HCT116 (cell line): ENCODE measurements around the gene NSD2. TPM values are rescaled to one million over a fixed set of nuclear protein-coding genes. Genes with fewer than 3 reads are reported as not detected.

Source experiments
- ATAC-seq: fragments of 200-7000 bp; cut with Tn5 transposase; 2 replicates; pipeline ENCODE4 v1.9.1; 2020; ENCODE audit warnings: mild to moderate bottlenecking, moderate library complexity
- BruUV-seq: library from RNA; stranded (reverse); fragments of 400-500 nt; replicated peaks from 2 replicates; lab custom pipeline; 2021; lab: Mats Ljungman, UMichigan
- CTCF ChIA-PET: fragments of 300-600 bp; sonication (Branson Sonifier 250); formaldehyde crosslinking; loops from one replicate; lab custom pipeline; 2021; ENCODE audit warnings: antibody characterized with exemption; lab: Charles Lee
- POLR2A ChIA-PET: fragments of 300-600, 350-600 bp; sonication (Branson Sonifier 250); formaldehyde crosslinking; loops from one replicate; lab custom pipeline; 2021; ENCODE audit warnings: antibody characterized with exemption; lab: Charles Lee
- RAD21 ChIA-PET, 2 experiments: fragments of 300-600 bp; sonication (Branson Sonifier 250); formaldehyde crosslinking; loops; one replicate each; lab custom pipeline; 2023; ENCODE audit warnings: low total read pairs in 2 of 2; ENCODE audit not compliant: uncharacterized antibody in 2 of 2, unreplicated experiment in 2 of 2, low non-redundant PET in 1 of 2; lab: Charles Lee
- DNase-seq: peaks from one replicate; pipeline ENCODE4 v3.0.0-alpha.2; 2010; ENCODE audit warnings: low read depth, low spot score
- H2AFZ ChIP-seq: fragments of 200-600 bp; shearing (Covaris generic), sonication (generic); 2 replicates; pipeline ENCODE4 v1.6.1; 2017; ENCODE audit warnings: low read depth, mixed run types, mixed read lengths, antibody characterized with exemption, low read length; ENCODE audit not compliant: poor library complexity, severe bottlenecking
- H3K27ac ChIP-seq: 2 replicates; pipeline ENCODE4 v1.5.1; 2012; ENCODE audit warnings: low read depth, low read length
- H3K27me3 ChIP-seq: fragments of 200-600 bp; sonication (generic); 2 replicates; pipeline ENCODE4 v1.6.1; 2016; ENCODE audit warnings: mixed run types, low read length, mixed read lengths; ENCODE audit not compliant: insufficient read depth
- H3K36me3 ChIP-seq, 2 experiments: fragments of 200-500 bp in 1 of 2; fragments of 200-600 bp in 1 of 2; sonication (Bioruptor generic) in 1 of 2; sonication (generic) in 1 of 2; 2 replicates each; pipeline versions ENCODE4 v1.5.1 to v1.6.1; 2014 to 2016; ENCODE audit warnings: low read length in 2 of 2, inconsistent platforms in 1 of 2, mixed read lengths in 1 of 2, mixed run types in 1 of 2; ENCODE audit not compliant: insufficient read depth in 2 of 2, control insufficient read depth in 1 of 2
- H3K4me1 ChIP-seq, 2 experiments: fragments of 200-600 bp in 1 of 2; sonication (generic) in 1 of 2; 2 replicates each; pipeline versions ENCODE4 v1.5.1 to v1.6.1; 2012 to 2017; ENCODE audit warnings: low read length in 2 of 2, inconsistent platforms in 1 of 2, mild to moderate bottlenecking in 1 of 2, mixed read lengths in 1 of 2, mixed run types in 1 of 2, moderate library complexity in 1 of 2; ENCODE audit not compliant: insufficient read depth in 2 of 2, control insufficient read depth in 1 of 2
- H3K4me2 ChIP-seq: fragments of 200-600 bp; sonication (generic); 2 replicates; pipeline ENCODE4 v1.6.1; 2017; ENCODE audit warnings: mixed run types, low read length, mixed read lengths
- H3K4me3 ChIP-seq, 2 experiments: fragments of 200-600 bp in 1 of 2; sonication (generic) in 1 of 2; replicated peaks in 1 of 2; 2 replicates each; pipeline ENCODE4 v1.5.1; 2011 to 2016; ENCODE audit warnings: low read length in 2 of 2, control low read depth in 1 of 2, low read depth in 1 of 2, mild to moderate bottlenecking in 1 of 2, mixed read lengths in 1 of 2, mixed run types in 1 of 2
- H3K79me2 ChIP-seq: fragments of 200-600 bp; sonication (generic); 2 replicates; pipeline ENCODE4 v1.6.1; 2017; ENCODE audit warnings: mild to moderate bottlenecking, mixed run types, low read length, moderate library complexity, mixed read lengths; ENCODE audit not compliant: insufficient read depth
- H3K9ac ChIP-seq: fragments of 200-600 bp; sonication (generic); 2 replicates; pipeline ENCODE4 v1.6.1; 2016; ENCODE audit warnings: low read length, mixed read lengths
- H3K9me2 ChIP-seq: fragments of 200-600 bp; sonication (generic), shearing (Covaris generic); 2 replicates; pipeline ENCODE4 v1.6.1; 2017; ENCODE audit warnings: mixed run types, mild to moderate bottlenecking, moderate library complexity; ENCODE audit not compliant: insufficient read depth
- H3K9me3 ChIP-seq, 2 experiments: fragments of 200-500 bp in 1 of 2; fragments of 200-600 bp in 1 of 2; sonication (Bioruptor generic) in 1 of 2; sonication (generic) in 1 of 2; 2 replicates each; pipeline ENCODE4 v1.6.1; 2014 to 2017; ENCODE audit warnings: low read length in 2 of 2, mixed read lengths in 2 of 2, inconsistent platforms in 1 of 2, low read depth in 1 of 2, mild to moderate bottlenecking in 1 of 2, mixed run types in 1 of 2, moderate library complexity in 1 of 2; ENCODE audit not compliant: control insufficient read depth in 1 of 2, insufficient read depth in 1 of 2
- H4K20me1 ChIP-seq: fragments of 200-600 bp; sonication (generic), shearing (Covaris generic); 2 replicates; pipeline ENCODE4 v1.6.1; 2017; ENCODE audit warnings: mixed run types, mild to moderate bottlenecking, moderate library complexity; ENCODE audit not compliant: insufficient read depth
- CBX3 ChIP-seq: IDR thresholded peaks from 2 replicates; pipeline ENCODE4 v1.6.1; 2012; ENCODE audit warnings: low read depth
- EGR1 ChIP-seq: IDR thresholded peaks from 2 replicates; pipeline ENCODE4 v1.6.1; 2012; ENCODE audit warnings: low read depth
- ELF1 ChIP-seq: IDR thresholded peaks from 2 replicates; pipeline ENCODE4 v1.6.1; 2012; ENCODE audit warnings: low read depth, borderline replicate concordance
- JUND ChIP-seq: IDR thresholded peaks from 2 replicates; pipeline ENCODE4 v1.6.1; 2012
- POLR2AphosphoS5 ChIP-seq: IDR thresholded peaks from 2 replicates; pipeline ENCODE4 v1.6.1; 2011; ENCODE audit warnings: mild to moderate bottlenecking, low read depth, low read length, moderate library complexity
- RAD21 ChIP-seq: IDR thresholded peaks from 2 replicates; pipeline ENCODE4 v1.6.1; 2012; ENCODE audit warnings: low read depth, mild to moderate bottlenecking
- TCF7L2 ChIP-seq: IDR thresholded peaks from 2 replicates; pipeline ENCODE4 v1.7.0; 2011; ENCODE audit warnings: borderline replicate concordance, inconsistent platforms; ENCODE audit not compliant: insufficient read depth, insufficient read length; ENCODE audit errors: extremely low read depth
- ZFX ChIP-seq: fragments of 450-650 bp; IDR thresholded peaks from 2 replicates; pipeline ENCODE4 v1.6.1; 2017
- ZNF274 ChIP-seq: fragments of 200-500 bp; sonication (Bioruptor generic); IDR thresholded peaks from 2 replicates; pipeline ENCODE4 v1.6.1; 2014; ENCODE audit warnings: mild to moderate bottlenecking, low read depth, low read length, inconsistent platforms
- intact Hi-C: fragments of 100-400 bp; cut with micrococcal nuclease; formaldehyde crosslinking; loops from 2 replicates; pipeline ENCODE4 v1.10.0; 2022
- total RNA-seq: library from RNA; stranded (reverse); gene quantifications from one replicate; pipeline ENCODE4 v1.2.1, GENCODE V29; 2021; ENCODE audit not compliant: unreplicated experiment

Gene NSD2
- total RNA-seq, 1 experiment from 2014 or later, result 145 TPM

DNA sequence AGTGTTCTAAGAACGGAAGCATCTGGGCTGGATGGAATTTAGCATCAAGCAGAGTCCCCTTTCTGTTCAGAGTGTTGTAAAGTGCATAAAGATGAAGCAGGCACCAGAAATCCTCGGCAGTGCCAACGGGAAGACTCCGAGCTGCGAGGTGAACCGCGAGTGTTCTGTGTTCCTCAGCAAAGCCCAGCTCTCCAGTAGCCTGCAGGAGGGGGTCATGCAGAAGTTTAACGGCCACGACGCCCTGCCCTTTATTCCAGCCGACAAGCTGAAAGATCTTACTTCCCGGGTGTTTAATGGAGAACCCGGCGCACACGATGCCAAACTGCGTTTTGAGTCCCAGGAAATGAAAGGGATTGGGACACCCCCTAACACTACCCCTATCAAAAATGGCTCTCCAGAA, 29.4 kb downstream of the NSD2 start:
- Histone ChIP-seq H3K9ac (no peak overlapping the region), H3K36me3 (peaks cover 11 to 51% of the 10 kb centered on the region in 2 experiments), H3K9me3 (no peaks in the 10 kb centered on the region), H3K4me2 (no peak overlapping the region), H3K4me3 (no peak overlapping the region), H3K79me2 (peaks cover 98% of the 10 kb centered on the region), H3K27me3 (no peaks in the 10 kb centered on the region), H3K4me1 (peaks cover 0 to 6% of the 10 kb centered on the region in 2 experiments; a peak in 2 of 4 replicates), H3K9me2 (no peaks in the 10 kb centered on the region), H2AFZ (no peak overlapping the region), H4K20me1 (peaks cover 23% of the 10 kb centered on the region), H3K27ac (no peak overlapping the region)
- DNase-seq (no peak), ATAC-seq (no peak)
- TSS peak; percentile 71 for BruUV-seq
- ChIA-PET RAD21 (no interaction called here), CTCF (interaction anchor here (1.0 to 2.4 kb wide), 5 partner anchors 10 to 152 kb away, joined by 3 to 9 read pairs (median 7); no protein-coding TSS in a partner anchor), POLR2A (no interaction called here)
- TF ChIP-seq POLR2AphosphoS5 (no peak), CBX3 (no peak), JUND (no peak), ZFX (no peak), ELF1 (no peak), TCF7L2 (no peak), RAD21 (no peak), ZNF274 (no peak)
- intact Hi-C loops, result no loop called here

DNA sequence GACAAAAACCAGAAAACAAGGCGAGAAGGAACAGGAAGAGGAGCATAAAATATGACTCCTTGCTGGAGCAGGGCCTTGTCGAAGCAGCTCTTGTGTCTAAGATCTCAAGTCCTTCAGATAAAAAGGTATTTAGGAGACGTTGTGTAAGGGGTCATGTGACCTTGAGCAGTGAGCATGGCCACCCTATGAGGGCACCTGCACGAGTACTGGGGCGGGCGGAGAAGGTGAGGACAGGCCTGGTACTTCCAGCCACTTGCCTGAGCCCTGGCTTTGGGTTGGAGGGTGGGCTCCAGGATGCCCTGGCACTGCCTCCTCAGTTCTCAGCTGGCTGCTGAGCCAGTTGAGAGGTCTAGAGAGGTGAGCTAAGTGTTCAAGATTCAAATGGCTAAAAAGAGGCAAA, 29.9 kb downstream of the NSD2 start:
- no peak overlapping the region for H2AFZ ChIP-seq
- DNase-seq (no peak), ATAC-seq (no peak)
- H4K20me1 ChIP-seq, result peaks cover 23% of the 10 kb centered on the region
- no TSS peak for BruUV-seq
- no peaks in the 10 kb centered on the region for H3K27me3 ChIP-seq
- H3K9me3 ChIP-seq, result no peaks in the 10 kb centered on the region
- H3K36me3 ChIP-seq, result peaks cover 11 to 54% of the 10 kb centered on the region in 2 experiments
- H3K4me1 ChIP-seq, result peaks cover 0 to 6% of the 10 kb centered on the region in 2 experiments; a peak in 2 of 4 replicates
- RAD21 ChIA-PET, result no interaction called here
- no peak overlapping the region for H3K27ac ChIP-seq
- H3K4me3 ChIP-seq, result no peak overlapping the region
- TF ChIP-seq EGR1, result no peak
- H3K4me2 ChIP-seq, result no peak overlapping the region
- CTCF ChIA-PET, result interaction anchor here (1.7 to 2.4 kb wide), 2 partner anchors 10 to 12 kb away, joined by 8 to 9 read pairs; no protein-coding TSS in a partner anchor
- no peak overlapping the region for H3K9ac ChIP-seq
- no peaks in the 10 kb centered on the region for H3K9me2 ChIP-seq
- intact Hi-C loops, result no loop called here
- peaks cover 98% of the 10 kb centered on the region for H3K79me2 ChIP-seq
- POLR2A ChIA-PET, result no interaction called here
